Mesodermal cell (in vitro differentiated cells): ENCODE data around the gene DEFB113. TPM values are rescaled to one million over a fixed set of nuclear protein-coding genes. Genes with fewer than 3 reads are reported as not detected.

Source experiments
- H3K27ac ChIP-seq: 2 replicates; pipeline ENCODE4 v1.7.0; 2013; ENCODE audit warnings: mild to moderate bottlenecking, low read depth, low read length, moderate library complexity; ENCODE audit not compliant: severe bottlenecking
- H3K36me3 ChIP-seq: 2 replicates; pipeline ENCODE4 v1.7.1; 2013; ENCODE audit warnings: mild to moderate bottlenecking, low read length, moderate library complexity; ENCODE audit not compliant: control insufficient read depth, insufficient read depth
- H3K4me1 ChIP-seq: one replicate; pipeline ENCODE4 v1.7.1; 2013; ENCODE audit warnings: mild to moderate bottlenecking, low read length; ENCODE audit not compliant: insufficient read depth, control insufficient read depth, poor library complexity, severe bottlenecking
- H3K4me3 ChIP-seq: 2 replicates; pipeline ENCODE4 v1.7.0; 2013; ENCODE audit warnings: low read length, control low read depth, mild to moderate bottlenecking; ENCODE audit not compliant: insufficient read depth, poor library complexity, severe bottlenecking; ENCODE audit errors: extremely low read depth
- H3K9me3 ChIP-seq: 2 replicates; pipeline ENCODE4 v1.7.1; 2013; ENCODE audit warnings: mild to moderate bottlenecking, low read length, moderate library complexity; ENCODE audit not compliant: control insufficient read depth
- WGBS, 2 experiments: methylation state at CpG; one replicate each; pipeline ENCODE4 v1.1.5; 2013; ENCODE audit warnings: missing lambda C conversion rate in 2 of 2; ENCODE audit not compliant: insufficient coverage in 2 of 2; 5-methylcytosine and 5-hydroxymethylcytosine counted together
- polyA plus RNA-seq, 2 experiments: library from polyadenylated mRNA; stranded (reverse); fragments of 50-300 nt; gene quantifications; one replicate each; pipeline ENCODE4 v1.2.3, GENCODE V29; 2013

DEFB113 gene
- not detected for polyA plus RNA-seq (2013, experiment 1 of 2)
- not detected for polyA plus RNA-seq (2013, experiment 2 of 2)

- no peaks in the 10 kb centered on the region for H3K9me3 ChIP-seq
- H3K4me1 ChIP-seq = no peaks in the 10 kb centered on the region
- no peak within 1 kb of the TSS for H3K27ac ChIP-seq
- H3K36me3 ChIP-seq = no peaks in the 10 kb centered on the region
- H3K4me3 ChIP-seq = no peak within 1 kb of the TSS
- no CpG with 5 or more reads among the region's 2 CpGs for WGBS, 2 experiments
Measured at GRCh38 chr6:49969605-49970004, at the start of gene DEFB113. DEFB113 (minus strand) TSS chr6:49969625; CDS start chr6:49969625, 0 bp downstream.

GRCh38 chr6:50007819-50008218 lies 38.4 kb upstream of the DEFB113 start:
- 91% methylated on average over 1 of the region's 3 CpGs; no CpG with 5 or more reads in 1 of the 2 experiments for WGBS, 2 experiments
- Histone ChIP-seq H3K9me3 (no peaks in the 10 kb centered on the region), H3K4me1 (no peaks in the 10 kb centered on the region), H3K27ac (no peak overlapping the region), H3K36me3 (no peaks in the 10 kb centered on the region), H3K4me3 (no peak overlapping the region)

DNA sequence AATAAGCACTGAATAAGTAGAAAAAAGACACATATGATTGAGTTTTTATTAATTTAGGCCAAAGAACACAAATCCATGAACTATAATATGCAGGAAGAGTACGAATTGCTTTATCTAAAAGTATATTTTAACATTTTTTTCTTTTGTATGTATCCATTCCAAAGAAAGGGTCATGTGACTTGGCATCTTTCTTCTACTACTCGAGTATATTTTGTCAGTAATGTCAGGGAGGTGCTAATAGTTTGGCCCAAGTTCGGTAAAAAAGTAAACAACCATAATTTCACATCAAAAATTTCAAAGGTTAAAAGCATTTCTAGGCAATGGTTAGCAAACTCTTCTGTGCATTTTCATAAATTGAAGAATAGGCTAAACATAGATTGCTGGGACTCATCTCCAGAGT lies 33.7 kb upstream of the DEFB113 start:
- no peaks in the 10 kb centered on the region for H3K4me1 ChIP-seq
- WGBS, 2 experiments = no CpG with 5 or more reads among the region's 3 CpGs
- H3K9me3 ChIP-seq = no peaks in the 10 kb centered on the region
- no peak overlapping the region for H3K27ac ChIP-seq
- H3K36me3 ChIP-seq = no peaks in the 10 kb centered on the region
- H3K4me3 ChIP-seq = no peak overlapping the region

DNA sequence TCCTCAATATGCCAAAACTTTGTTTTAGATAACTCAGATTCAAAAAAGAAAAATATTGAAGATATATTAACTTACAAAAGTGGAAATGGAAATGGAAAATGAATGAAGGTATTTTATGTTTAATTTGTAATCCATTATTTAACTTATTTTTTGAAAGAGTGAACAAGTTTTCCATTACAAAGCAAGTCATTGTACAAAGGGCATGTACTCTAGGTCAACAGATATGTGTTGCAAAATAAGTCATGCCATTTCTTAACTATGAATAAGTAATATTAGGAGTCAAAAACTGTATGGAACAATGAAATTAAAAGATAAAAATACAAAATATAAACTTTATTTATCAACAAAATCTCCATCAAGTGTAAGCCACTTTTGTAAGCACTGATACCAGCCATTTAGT lies 25.9 kb upstream of the DEFB113 start:
- Histone ChIP-seq H3K4me1 (no peaks in the 10 kb centered on the region), H3K27ac (no peak overlapping the region), H3K4me3 (no peak overlapping the region), H3K36me3 (no peaks in the 10 kb centered on the region), H3K9me3 (no peaks in the 10 kb centered on the region)

- no peaks in the 10 kb centered on the region for H3K4me1 ChIP-seq
- H3K27ac ChIP-seq = no peak overlapping the region
- no peaks in the 10 kb centered on the region for H3K36me3 ChIP-seq
- no peaks in the 10 kb centered on the region for H3K9me3 ChIP-seq
- H3K4me3 ChIP-seq = no peak overlapping the region
- 75 to 79% methylated on average over 2 of the region's 2 CpGs for WGBS, 2 experiments
Measured at GRCh38 chr6:49988900-49989299, 19.5 kb upstream of the DEFB113 start.

GRCh38 chr6:49987749-49988148 lies 18.3 kb upstream of the DEFB113 start:
- H3K9me3 ChIP-seq = no peaks in the 10 kb centered on the region

DNA sequence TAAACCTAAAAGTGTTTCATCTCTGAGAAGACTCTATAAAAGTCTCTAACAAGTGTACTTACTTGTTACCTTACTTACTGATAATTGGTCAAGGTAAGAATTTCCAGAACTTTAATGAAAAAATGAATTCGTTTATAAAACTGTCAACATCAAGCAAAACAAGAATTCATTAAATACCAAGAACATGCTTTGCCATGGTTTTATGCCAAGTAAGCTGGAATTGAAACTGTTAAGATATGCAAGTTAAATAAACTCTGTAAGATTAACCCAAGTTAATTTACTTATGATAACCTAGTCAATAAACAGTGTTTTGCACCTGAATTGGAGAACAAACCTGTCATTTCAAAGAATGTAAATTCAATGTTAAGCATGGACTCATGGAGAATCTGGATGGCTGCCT lies 17.1 kb upstream of the DEFB113 start:
- Histone ChIP-seq H3K36me3 (no peaks in the 10 kb centered on the region), H3K27ac (no peak overlapping the region), H3K4me3 (no peak overlapping the region), H3K9me3 (no peaks in the 10 kb centered on the region), H3K4me1 (no peaks in the 10 kb centered on the region)
- WGBS, 2 experiments = no CpG with 5 or more reads among the region's 1 CpG

More at GRCh38 chr6:49987749-49988148, 18.3 kb upstream of the DEFB113 start:
- H3K36me3 ChIP-seq = no peaks in the 10 kb centered on the region
- no peak overlapping the region for H3K4me3 ChIP-seq
- no peak overlapping the region for H3K27ac ChIP-seq
- no peaks in the 10 kb centered on the region for H3K4me1 ChIP-seq
- WGBS, 2 experiments = 100% methylated on average over 1 to 2 of the region's 2 CpGs

GRCh38 chr6:49982046-49982445 lies 12.6 kb upstream of the DEFB113 start:
- WGBS, 2 experiments = 87 to 94% methylated on average over 2 of the region's 2 CpGs
- no peaks in the 10 kb centered on the region for H3K4me1 ChIP-seq
- no peak overlapping the region for H3K4me3 ChIP-seq
- H3K27ac ChIP-seq = no peak overlapping the region
- H3K36me3 ChIP-seq = no peaks in the 10 kb centered on the region
- H3K9me3 ChIP-seq = no peaks in the 10 kb centered on the region

DNA sequence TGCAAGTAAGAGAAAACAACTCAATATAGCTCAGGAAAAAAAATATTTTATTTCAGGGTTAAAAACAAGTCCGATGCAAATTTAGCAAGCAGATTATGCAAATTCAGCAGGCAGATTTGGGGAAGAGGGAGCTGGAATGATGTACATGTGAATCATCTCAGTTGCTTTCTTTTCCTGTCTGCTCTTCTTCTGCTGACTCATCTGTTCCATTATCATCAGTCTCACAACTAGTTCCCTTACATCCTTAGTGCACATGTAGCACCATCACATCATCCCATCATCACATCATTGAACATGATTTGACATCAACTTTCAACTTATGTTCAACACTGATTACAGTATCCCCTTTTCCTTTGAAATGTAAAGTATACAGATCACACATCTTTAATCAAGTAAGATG lies 11.5 kb upstream of the DEFB113 start:
- H3K4me3 ChIP-seq = no peak overlapping the region
- H3K27ac ChIP-seq = no peak overlapping the region
- no peaks in the 10 kb centered on the region for H3K9me3 ChIP-seq
- 83 to 88% methylated on average over 1 of the region's 1 CpG for WGBS, 2 experiments
- no peaks in the 10 kb centered on the region for H3K36me3 ChIP-seq
- no peaks in the 10 kb centered on the region for H3K4me1 ChIP-seq

GRCh38 chr6:49979584-49979983 lies 10.2 kb upstream of the DEFB113 start:
- 85 to 92% methylated on average over 4 of the region's 4 CpGs for WGBS, 2 experiments
- no peak overlapping the region for H3K27ac ChIP-seq
- H3K9me3 ChIP-seq = no peaks in the 10 kb centered on the region
- H3K4me1 ChIP-seq = no peaks in the 10 kb centered on the region
- H3K4me3 ChIP-seq = no peak overlapping the region
- H3K36me3 ChIP-seq = no peaks in the 10 kb centered on the region

- 60% methylated on average over 1 of the region's 3 CpGs; no CpG with 5 or more reads in 1 of the 2 experiments for WGBS, 2 experiments
- Histone ChIP-seq H3K36me3 (no peaks in the 10 kb centered on the region), H3K4me1 (no peaks in the 10 kb centered on the region), H3K9me3 (no peaks in the 10 kb centered on the region), H3K27ac (no peak overlapping the region), H3K4me3 (no peak overlapping the region)
Measured at GRCh38 chr6:49978332-49979226, 9.2 kb upstream of the DEFB113 start.
